ENCODE results near the gene HMOX1.
A peak's percentile ranks its signal among the peaks of the same experiment; 100 is the strongest.

HMOX1 gene

DNA sequence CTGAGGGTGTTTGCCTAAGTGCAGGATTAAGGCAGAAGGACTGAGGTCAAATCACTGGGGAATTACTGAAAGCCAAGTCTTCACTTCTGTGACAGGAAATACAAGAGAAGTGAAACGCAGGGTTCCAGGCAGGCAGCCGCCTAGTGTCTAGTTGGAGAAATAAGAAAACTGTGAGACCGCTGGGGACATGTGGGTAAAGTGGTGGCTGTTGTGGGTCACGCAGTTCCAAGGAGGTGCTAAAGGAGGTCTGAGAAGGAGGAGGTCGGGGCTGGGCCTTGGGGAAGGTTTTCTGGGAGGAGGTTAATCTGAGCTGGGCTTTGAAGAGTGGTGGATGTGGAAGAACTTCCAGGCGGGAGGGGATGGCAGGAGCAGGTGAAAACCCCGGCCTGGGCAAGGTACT lies 30.2 kb downstream of the HMOX1 start:
- no peak for TF ChIP-seq CTCF (conservative IDR thresholded peaks at IDR 0.05; ENCODE audit: control insufficient read depth, insufficient read depth, low read depth, low read length)
- no peak overlapping the region for H3K4me3 ChIP-seq (ENCODE audit: control insufficient read depth, low read depth, low read length)
- DNase-seq (ENCODE audit: low read depth) = no peak

GRCh38 chr22:35413624-35414023 lies 32.7 kb downstream of the HMOX1 start:
- no peak overlapping the region for H3K4me3 ChIP-seq (ENCODE audit: control insufficient read depth, low read depth, low read length)
- TF ChIP-seq CTCF (conservative IDR thresholded peaks at IDR 0.05; ENCODE audit: control insufficient read depth, insufficient read depth, low read depth, low read length) = no peak
- no peak for DNase-seq (ENCODE audit: low read depth)

DNA sequence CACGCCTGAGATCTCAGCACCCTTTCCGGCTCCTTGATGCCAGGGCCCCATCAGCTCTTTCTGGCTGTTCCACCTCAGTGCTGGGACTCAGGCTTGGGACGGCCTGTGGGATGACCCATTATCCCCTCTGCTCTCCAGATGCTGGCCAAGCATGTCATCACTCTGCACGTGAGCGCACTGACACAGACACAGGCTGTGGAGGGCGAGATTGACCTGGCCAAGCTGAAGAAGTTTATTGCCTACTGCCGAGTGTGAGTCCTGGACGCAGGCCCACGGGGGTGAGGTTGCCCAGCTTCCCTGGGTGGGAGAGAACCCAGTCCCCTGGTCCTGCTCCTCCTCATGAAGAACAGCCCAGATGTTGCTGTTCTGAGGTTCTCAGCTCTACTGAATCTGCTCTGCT lies 36.7 kb downstream of the HMOX1 start:
- TF ChIP-seq CTCF (conservative IDR thresholded peaks at IDR 0.05; ENCODE audit: control insufficient read depth, insufficient read depth, low read depth, low read length) = no peak
- no peak overlapping the region for H3K4me3 ChIP-seq (ENCODE audit: control insufficient read depth, low read depth, low read length)
- DNase-seq (ENCODE audit: low read depth) = no peak

DNA sequence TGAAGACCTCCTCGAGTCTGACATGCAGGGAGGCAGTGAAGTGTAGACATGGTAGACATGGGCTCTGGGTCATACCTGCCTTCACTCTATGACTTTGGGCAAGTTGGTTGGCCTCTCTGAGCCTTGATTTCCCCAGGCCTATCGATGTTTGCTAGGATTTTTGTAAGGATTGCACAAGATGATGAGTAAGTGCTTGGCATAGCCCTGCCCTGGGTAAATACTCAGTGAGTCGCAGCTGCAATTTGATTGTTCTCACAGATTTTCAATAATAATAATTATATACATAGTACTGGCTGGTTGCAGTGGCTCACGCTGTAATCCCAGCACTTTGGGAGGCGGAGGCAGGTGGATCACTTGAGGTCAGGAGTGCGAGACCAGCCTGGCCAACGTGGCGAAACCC lies 37.2 kb downstream of the HMOX1 start:
- TF ChIP-seq CTCF (conservative IDR thresholded peaks at IDR 0.05; ENCODE audit: control insufficient read depth, insufficient read depth, low read depth, low read length) = no peak
- DNase-seq (ENCODE audit: low read depth) = peak; percentile 54
- no peak overlapping the region for H3K4me3 ChIP-seq (ENCODE audit: control insufficient read depth, low read depth, low read length)

DNA sequence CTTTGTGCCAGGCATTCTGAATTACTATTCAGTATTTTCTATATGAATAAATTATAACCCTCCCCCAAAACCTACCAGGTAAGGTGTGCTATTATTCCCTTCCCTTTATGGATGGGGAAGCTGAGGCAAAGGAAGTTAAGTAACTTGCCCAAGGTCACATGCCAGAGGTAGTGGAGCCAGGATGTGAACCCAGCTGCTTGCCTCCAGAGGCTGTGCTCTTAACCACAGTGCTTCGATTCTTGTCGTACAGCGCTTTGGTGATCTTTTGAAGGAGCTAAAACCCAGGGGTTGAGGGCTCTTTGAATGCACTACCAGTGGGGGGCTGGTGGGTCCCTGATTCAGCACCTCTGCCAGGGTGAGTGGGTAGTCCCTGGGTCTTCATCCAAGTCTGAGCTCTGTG lies 37.8 kb downstream of the HMOX1 start:
- no peak overlapping the region for H3K4me3 ChIP-seq (ENCODE audit: control insufficient read depth, low read depth, low read length)
- DNase-seq (ENCODE audit: low read depth) = no peak
- no peak for TF ChIP-seq CTCF (conservative IDR thresholded peaks at IDR 0.05; ENCODE audit: control insufficient read depth, insufficient read depth, low read depth, low read length)

- no peak overlapping the region for H3K4me3 ChIP-seq (ENCODE audit: control insufficient read depth, low read depth, low read length)
- no peak for DNase-seq (ENCODE audit: low read depth)
- no peak for TF ChIP-seq CTCF (conservative IDR thresholded peaks at IDR 0.05; ENCODE audit: control insufficient read depth, insufficient read depth, low read depth, low read length)
Observed at GRCh38 chr22:35419756-35420155, 38.9 kb downstream of the HMOX1 start.

DNA sequence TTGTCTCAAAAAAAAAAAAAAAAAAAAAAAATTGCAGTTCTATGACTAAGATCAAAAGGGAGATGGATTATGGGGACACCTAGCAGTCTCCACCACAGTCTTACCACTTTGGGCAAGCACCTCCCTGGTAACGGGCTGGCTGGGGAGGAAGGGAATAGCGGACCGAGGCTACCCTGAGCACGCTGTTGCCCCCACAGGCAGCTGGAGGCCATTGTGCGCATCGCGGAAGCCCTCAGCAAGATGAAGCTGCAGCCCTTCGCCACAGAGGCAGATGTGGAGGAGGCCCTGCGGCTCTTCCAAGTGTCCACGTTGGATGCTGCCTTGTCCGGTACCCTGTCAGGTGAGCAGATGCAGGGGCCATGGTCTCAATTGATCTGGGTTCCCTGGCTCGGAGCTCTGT lies 40.2 kb downstream of the HMOX1 start:
- no peak for TF ChIP-seq CTCF (conservative IDR thresholded peaks at IDR 0.05; ENCODE audit: control insufficient read depth, insufficient read depth, low read depth, low read length)
- H3K4me3 ChIP-seq (ENCODE audit: control insufficient read depth, low read depth, low read length) = no peak overlapping the region
- DNase-seq (ENCODE audit: low read depth) = no peak

Measured in fibroblast of mammary gland (primary cell).